ENCODE measurements around the gene TTC28.

TTC28 gene

GRCh38 chr22:28440592-28441390, 238.8 kb downstream of the TTC28 start:
- no peak for DNase-seq (ENCODE audit: low spot score)

- no peak for DNase-seq (ENCODE audit: low spot score)
Observed at GRCh38 chr22:28438183-28438768, 241.4 kb downstream of the TTC28 start.

- no peak for DNase-seq (ENCODE audit: low spot score)
Observed at GRCh38 chr22:28435982-28436381, 243.7 kb downstream of the TTC28 start.

GRCh38 chr22:28435140-28435768, 244.4 kb downstream of the TTC28 start:
- no peak for DNase-seq (ENCODE audit: low spot score)

GRCh38 chr22:28430466-28431025, 249.1 kb downstream of the TTC28 start:
- no peak for DNase-seq (ENCODE audit: low spot score)

GRCh38 chr22:28429711-28430110, 249.9 kb downstream of the TTC28 start:
- DNase-seq (ENCODE audit: low spot score) = no peak

GRCh38 chr22:28428271-28428670, 251.4 kb downstream of the TTC28 start:
- DNase-seq (ENCODE audit: low spot score) = no peak

GRCh38 chr22:28426346-28427132, 253.1 kb downstream of the TTC28 start:
- DNase-seq (ENCODE audit: low spot score) = no peak

- DNase-seq (ENCODE audit: low spot score) = no peak
Observed at GRCh38 chr22:28425211-28425610, 254.4 kb downstream of the TTC28 start.

GRCh38 chr22:28424427-28425080, 255.1 kb downstream of the TTC28 start:
- DNase-seq (ENCODE audit: low spot score) = no peak

GRCh38 chr22:28419919-28420318, 259.7 kb downstream of the TTC28 start:
- DNase-seq (ENCODE audit: low spot score) = no peak

- DNase-seq (ENCODE audit: low spot score) = no peak
Observed at GRCh38 chr22:28418008-28418407, 261.6 kb downstream of the TTC28 start.

- no peak for DNase-seq (ENCODE audit: low spot score)
Observed at GRCh38 chr22:28417431-28417830, 262.2 kb downstream of the TTC28 start.

GRCh38 chr22:28414913-28415312, 264.7 kb downstream of the TTC28 start:
- no peak for DNase-seq (ENCODE audit: low spot score)

GRCh38 chr22:28413612-28414399, 265.8 kb downstream of the TTC28 start:
- no peak for DNase-seq (ENCODE audit: low spot score)

- no peak for DNase-seq (ENCODE audit: low spot score)
Observed at GRCh38 chr22:28412109-28412508, 267.5 kb downstream of the TTC28 start.

- DNase-seq (ENCODE audit: low spot score) = no peak
Observed at GRCh38 chr22:28411125-28411524, 268.5 kb downstream of the TTC28 start.

GRCh38 chr22:28410050-28410816, 269.4 kb downstream of the TTC28 start:
- DNase-seq (ENCODE audit: low spot score) = no peak

- no peak for DNase-seq (ENCODE audit: low spot score)
Observed at GRCh38 chr22:28408709-28409108, 270.9 kb downstream of the TTC28 start.

GRCh38 chr22:28407645-28408044, 272.0 kb downstream of the TTC28 start:
- no peak for DNase-seq (ENCODE audit: low spot score)

Data from CD4-positive, alpha-beta T cell treated with Interleukin-6 at 100 ng/mL for 8 hours (primary cell).